ACHN (cell line): ENCODE measurements around the gene WWOX.
"Not testable (repeated sequence)": the region's sequence is repeated elsewhere in the genome, so short reads cannot be mapped to it uniquely, and the experiment has no call there.

ENCODE experiments used
- DNase-seq: peaks from one replicate; pipeline ENCODE4 v3.0.0-alpha.2; 2015
- in situ Hi-C: cut with HindIII; loops from 2 replicates; pipeline ENCODE4 v1.10.0; 2017; ENCODE audit warnings: low sequenced_read_pairs, low pct_ligation_motif_present, low pct_unique_long_range_greater_than_20kb

WWOX gene

GRCh38 chr16:79190542-79190941, 1091.1 kb downstream of the WWOX start:
- in situ Hi-C loops, result no loop called here
- no peak for DNase-seq

DNA sequence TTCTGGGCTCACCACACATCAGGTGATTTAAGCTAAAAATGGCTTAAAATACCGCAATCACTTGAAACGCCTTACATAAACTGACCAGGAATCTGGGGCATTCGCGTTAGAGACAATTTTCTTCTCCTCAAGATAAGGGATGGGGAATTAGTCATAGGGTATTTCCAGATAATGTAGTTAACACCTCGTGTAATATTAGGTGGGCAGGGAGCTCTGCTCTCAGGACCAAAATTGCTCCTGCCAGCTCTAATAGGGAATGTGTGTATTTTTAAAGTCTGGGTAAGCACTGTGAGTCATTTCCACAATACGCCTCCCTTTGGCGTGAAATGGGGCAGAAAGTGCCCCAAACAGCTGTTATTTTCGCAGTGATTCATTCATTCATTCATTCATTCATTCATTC, 1092.5 kb downstream of the WWOX start:
- in situ Hi-C loops, result no loop called here
- DNase-seq, result no peak

DNA sequence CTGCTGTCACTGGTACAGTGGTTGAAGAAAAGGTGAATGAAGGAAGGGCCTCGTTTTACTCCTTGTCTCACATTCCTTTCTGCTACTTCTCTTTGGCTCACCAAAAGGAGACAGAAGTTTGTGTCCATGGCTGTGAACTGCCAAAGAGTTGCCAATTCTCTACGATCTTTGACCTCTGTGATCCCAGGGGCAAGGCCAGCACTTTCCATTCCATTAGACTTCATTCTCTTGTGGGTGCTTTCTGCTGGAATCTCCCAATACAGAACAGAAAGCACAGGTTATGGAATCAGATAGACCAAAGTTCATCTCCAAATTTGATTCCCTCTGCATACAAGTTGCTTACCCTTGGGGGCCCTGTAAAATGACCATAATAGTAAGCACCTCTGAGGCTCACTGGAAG, 1093.5 kb downstream of the WWOX start:
- DNase-seq, result no peak
- in situ Hi-C loops, result no loop called here

GRCh38 chr16:79194291-79194690, 1094.8 kb downstream of the WWOX start:
- in situ Hi-C loops, result no loop called here
- no peak for DNase-seq

- DNase-seq, result no peak
- in situ Hi-C loops, result no loop called here
Measured at GRCh38 chr16:79195938-79196337, 1096.5 kb downstream of the WWOX start.

GRCh38 chr16:79201436-79201835, 1102.0 kb downstream of the WWOX start:
- no peak for DNase-seq
- in situ Hi-C loops, result no loop called here

DNA sequence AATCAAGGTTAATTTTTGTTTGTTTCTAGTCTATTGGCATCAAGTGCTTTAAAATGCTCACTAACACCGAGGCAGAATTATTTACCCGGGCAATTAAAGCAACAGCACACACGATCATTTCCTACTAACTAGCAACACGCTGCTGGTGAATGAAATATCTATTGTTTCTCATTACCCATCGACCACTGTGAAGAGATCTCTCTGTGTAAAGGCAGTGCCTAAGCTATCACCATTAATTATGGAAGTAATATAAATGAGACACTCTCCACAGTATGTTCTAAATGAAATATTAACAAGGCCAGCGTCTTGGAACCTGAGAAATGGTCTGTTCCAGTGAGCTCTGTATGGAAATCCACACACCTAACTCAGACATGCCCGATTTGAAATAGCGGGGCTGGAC, 1103.5 kb downstream of the WWOX start:
- in situ Hi-C loops, result no loop called here
- DNase-seq, result no peak

- in situ Hi-C loops, result no loop called here
- no peak for DNase-seq
Measured at GRCh38 chr16:79204486-79204885, 1105.0 kb downstream of the WWOX start.

DNA sequence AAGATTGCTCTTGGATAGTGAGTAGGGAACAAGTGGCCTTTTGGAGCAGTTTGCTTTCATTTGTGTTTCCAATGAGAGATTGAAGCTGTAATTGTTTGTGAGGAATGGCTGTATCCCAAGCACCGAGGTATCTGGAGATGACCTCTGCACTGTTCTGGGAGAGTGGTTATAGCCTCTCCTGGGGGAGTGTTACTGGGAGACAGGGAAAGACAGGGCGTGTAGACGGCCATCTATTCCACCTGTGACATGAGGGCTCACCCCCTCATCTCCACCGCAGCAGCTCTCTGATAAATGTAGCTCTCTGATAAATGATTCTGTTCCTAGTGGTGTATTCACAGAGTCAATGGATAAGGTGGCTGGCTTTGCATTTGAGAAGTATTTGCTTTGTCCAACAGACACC, 1107.4 kb downstream of the WWOX start:
- no peak for DNase-seq
- in situ Hi-C loops, result no loop called here

DNA sequence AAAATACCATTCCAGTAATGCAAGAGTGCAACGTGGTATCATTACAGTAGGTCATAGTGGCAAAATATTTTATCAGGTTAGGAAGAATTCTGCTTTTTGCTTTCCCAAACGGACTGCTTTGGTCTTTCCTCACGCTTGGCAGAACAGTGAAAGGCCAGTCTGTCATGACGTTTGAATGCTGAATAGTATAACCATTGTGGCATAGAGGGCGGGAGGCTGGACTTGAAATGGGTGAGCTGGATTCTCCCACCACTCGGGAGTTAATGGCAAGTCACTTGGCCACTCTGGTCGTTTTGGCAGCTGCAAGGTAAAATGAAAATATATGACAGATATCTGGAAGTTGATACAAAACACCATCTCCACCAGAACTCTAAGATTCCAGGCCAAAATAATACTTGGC, 1109.9 kb downstream of the WWOX start:
- DNase-seq, result no peak
- in situ Hi-C loops, result no loop called here

DNA sequence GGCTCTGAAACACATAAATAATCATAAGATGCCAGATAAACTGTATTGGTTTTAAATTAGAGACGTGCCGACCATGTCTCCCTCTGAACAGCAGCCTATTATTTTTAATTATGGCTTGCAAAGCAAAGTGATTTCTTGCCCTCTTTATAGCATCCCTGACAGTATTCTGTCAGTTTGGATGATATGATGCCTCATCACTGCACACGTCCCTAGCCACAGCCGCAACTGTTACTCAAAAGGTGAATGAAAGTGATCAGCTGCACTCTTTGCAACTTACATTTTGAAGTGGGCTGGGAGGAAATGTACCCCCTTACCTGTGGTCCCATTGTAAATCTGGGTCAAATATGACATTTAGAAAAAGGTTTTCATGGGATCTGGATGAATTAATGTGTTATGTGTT, 1111.2 kb downstream of the WWOX start:
- in situ Hi-C loops, result no loop called here
- DNase-seq, result no peak

DNA sequence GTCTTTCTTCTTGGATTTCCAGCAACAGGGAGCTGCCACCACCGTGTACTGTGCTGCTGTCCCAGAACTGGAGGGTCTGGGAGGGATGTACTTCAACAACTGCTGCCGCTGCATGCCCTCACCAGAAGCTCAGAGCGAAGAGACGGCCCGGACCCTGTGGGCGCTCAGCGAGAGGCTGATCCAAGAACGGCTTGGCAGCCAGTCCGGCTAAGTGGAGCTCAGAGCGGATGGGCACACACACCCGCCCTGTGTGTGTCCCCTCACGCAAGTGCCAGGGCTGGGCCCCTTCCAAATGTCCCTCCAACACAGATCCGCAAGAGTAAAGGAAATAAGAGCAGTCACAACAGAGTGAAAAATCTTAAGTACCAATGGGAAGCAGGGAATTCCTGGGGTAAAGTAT, 1112.1 kb downstream of the WWOX start:
- in situ Hi-C loops, result no loop called here

DNA sequence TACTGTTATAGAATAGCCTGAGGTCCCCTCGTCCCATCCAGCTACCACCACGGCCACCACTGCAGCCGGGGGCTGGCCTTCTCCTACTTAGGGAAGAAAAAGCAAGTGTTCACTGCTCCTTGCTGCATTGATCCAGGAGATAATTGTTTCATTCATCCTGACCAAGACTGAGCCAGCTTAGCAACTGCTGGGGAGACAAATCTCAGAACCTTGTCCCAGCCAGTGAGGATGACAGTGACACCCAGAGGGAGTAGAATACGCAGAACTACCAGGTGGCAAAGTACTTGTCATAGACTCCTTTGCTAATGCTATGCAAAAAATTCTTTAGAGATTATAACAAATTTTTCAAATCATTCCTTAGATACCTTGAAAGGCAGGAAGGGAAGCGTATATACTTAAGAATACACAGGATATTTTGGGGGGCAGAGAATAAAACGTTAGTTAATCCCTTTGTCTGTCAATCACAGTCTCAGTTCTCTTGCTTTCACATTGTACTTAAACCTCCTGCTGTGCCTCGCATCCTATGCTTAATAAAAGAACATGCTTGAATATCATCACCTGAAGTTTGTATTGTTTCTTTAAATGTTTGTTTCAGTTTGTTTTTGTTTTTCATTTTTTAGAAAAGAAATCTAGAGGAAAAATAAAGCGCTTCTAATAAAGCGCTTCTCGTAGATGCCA, 1112.8 kb downstream of the WWOX start:
- no peak for DNase-seq
- in situ Hi-C loops, result no loop called here

More for the DNA sequence above, 1112.1 kb downstream of the WWOX start:
- DNase-seq, result no peak

GRCh38 chr16:79213214-79213613, 1113.8 kb downstream of the WWOX start:
- in situ Hi-C loops, result no loop called here
- DNase-seq, result no peak

DNA sequence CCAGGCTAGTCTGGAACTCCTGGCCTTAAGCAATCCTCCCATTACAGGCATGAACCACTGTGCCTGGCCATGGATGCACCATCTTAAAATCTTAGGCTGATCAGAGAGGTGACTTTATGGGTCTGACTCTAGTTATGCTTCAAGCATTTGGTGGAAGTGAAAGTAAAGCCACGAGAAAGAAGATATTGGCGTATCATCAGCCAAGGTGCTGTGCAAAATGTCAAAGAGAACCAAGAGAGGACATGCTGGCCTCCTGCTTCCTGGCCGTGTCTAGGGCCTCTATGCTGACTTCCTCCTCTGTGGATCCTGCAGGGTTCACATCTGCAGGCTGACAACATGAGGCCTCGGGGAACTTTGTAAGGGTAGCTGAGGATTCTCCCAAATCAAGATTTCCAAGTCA, 1115.8 kb downstream of the WWOX start:
- DNase-seq, result no peak
- in situ Hi-C loops, result no loop called here

DNA sequence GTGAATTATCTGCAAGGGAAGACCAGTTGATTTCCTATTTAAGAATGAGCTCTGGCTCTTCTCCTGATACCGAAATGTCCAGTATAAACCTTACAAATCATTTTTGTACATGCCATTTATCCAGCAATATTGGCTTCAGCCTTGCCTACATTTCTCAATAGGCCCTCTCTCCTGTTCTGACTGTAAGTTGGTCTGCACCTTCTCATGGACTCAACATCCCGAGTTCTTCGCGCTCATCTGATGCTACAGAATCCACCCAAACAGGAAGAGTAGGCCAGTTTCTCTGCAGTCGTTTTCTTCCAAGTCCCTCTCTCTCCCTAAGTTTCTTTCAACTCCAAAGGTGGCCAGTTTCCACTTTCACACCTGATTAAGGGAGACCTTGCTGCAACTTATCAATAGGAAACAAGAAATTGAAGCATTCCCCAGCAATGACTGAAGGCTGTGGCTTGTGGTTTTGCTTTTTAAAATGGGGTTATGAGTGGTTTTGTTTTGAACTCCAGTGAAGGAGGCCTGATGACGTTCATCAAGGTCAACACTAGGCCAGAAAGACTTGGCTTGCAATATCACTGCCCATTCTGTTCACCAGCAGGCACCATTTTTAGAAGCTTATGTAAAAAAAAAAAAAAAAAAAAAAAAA, 1118.0 kb downstream of the WWOX start:
- in situ Hi-C loops, result no loop called here
- DNase-seq, result no peak

DNA sequence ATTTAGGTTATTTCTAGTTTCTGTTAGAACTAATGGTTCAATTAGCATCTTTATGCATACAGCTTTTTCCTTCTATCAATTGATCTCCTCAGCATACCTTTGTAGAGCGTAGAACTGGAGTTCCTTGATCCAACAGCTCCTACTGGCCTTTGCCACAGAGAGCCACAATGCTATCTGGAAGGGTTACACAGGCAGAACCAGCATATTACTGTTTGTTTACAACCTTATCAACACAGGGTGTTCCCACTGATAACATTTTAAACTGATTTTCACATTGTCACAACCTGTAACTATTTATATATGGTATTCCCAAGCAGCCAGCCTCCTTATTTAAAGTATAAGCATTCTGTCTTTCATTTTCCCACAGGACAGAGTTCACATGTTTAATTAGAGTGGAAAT, 1118.9 kb downstream of the WWOX start:
- in situ Hi-C loops, result no loop called here
- no peak for DNase-seq

DNA sequence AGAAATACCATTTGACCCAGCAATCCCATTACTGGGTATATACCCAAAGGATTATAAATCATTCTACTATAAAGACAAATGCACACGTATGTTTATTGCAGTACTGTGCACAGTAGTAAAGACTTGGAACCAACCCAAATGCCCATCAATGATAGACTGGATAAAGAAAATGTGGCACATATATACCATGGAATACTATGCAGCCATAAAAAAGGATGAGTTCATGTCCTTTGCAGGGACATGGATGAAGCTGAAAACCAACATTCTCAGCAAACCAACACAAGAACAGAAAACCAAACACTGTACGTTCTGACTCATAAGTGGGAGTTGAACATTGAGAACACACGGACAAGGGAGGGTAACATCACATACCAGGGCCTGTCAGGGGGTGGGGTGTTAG, 1126.5 kb downstream of the WWOX start:
- in situ Hi-C loops, DNase-seq: not testable (repeated sequence)

- no peak for DNase-seq
- in situ Hi-C loops, result no loop called here
Measured at GRCh38 chr16:79229361-79229760, 1129.9 kb downstream of the WWOX start.

DNA sequence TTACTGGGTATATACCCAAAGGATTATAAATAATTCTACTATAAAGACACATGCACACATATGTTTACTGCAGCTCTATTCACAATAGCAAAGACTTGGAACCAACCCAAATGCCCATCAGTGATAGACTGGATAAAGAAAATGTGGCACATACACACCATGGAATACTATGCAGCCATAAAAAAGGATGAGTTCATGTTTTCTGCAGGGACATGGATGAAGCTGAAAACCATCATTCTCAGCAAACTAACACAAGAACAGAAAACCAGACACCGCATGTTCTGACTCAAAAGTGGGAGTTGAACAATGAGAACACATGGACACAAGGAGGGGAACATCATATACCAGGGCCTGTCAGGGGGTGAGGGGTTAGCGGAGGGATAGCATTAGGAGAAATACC, 1146.2 kb downstream of the WWOX start:
- in situ Hi-C loops, DNase-seq: not testable (repeated sequence)
